H1 (cell line): ENCODE results near the gene FAM193B.

ENCODE experiments used
- EZH2 ChIP-seq: fragments of 200-600 bp; sonication (generic); IDR thresholded peaks from 2 replicates; pipeline ENCODE4 v1.7.1; 2012; ENCODE audit warnings: low read depth, mild to moderate bottlenecking, moderate library complexity, low read length, inconsistent platforms; ENCODE audit not compliant: severe bottlenecking
- GTF2F1 ChIP-seq: IDR thresholded peaks from 2 replicates; pipeline ENCODE4 v1.6.1; 2012; ENCODE audit warnings: low read depth, low read length, improper control_type of control experiment, borderline replicate concordance
- NANOG ChIP-seq: IDR thresholded peaks from 2 replicates; pipeline ENCODE4 v1.6.1; 2011; ENCODE audit warnings: low read length, low read depth, mild to moderate bottlenecking, inconsistent platforms; ENCODE audit not compliant: insufficient read depth, poor library complexity, severe bottlenecking
- SIRT6 ChIP-seq: IDR thresholded peaks from one replicate; pipeline ENCODE4 v1.7.1; 2012; ENCODE audit warnings: low read length, inconsistent platforms
- TF ChIP-seq, protein P1 (sequence below), 3 experiments: IDR thresholded peaks; 1 replicate in 2 of 3; 2 replicates in 1 of 3; pipeline versions ENCODE4 v1.5.1 to v1.6.1; 2011; ENCODE audit warnings: low read length in 3 of 3, mild to moderate bottlenecking in 3 of 3, inconsistent platforms in 2 of 3, low read depth in 1 of 3, moderate library complexity in 1 of 3; ENCODE audit not compliant: insufficient read depth in 1 of 3; ENCODE audit errors: control extremely low read depth in 1 of 3

DNA sequence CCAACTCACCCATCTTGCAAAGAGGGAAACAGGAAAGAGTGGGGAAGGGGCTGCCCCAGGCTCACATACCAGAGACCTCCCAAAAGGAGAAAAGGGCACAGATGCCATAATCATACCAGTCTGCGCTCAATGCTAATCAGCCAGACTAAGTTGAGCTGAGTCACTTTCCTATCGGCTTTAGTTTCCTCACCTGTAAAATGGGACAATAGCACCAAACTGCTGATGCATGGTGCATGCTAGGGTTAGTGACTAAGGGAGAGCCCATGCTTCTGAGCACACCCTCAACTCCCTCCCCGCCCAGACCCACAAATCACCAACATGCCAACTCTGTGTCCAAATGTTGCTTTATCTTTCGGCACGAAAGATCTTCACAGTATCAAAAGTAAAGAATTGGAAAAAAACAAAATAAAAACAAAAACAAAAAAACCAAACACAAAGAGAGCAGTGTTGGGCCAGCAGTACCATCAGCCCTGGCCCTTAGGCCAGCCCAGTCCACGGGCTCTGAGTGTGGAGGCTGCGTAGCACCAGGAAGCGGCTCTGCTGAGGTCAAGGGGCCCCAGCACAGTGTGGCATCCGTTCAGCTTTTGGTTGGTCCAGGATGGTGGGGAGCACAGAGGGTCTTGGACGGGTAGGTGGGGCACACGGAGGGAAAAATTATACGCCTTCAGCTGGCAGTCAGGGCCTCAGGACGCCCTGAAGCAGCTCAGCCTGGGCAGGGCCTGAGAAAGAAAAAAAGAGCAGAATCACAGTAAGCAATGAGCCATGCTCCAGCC lies 34.7 kb downstream of the FAM193B start:
- TF ChIP-seq NANOG (no peak), GTF2F1 (no peak), SIRT6 (no peak), EZH2 (no peak)
- TF ChIP-seq, protein P1, sequence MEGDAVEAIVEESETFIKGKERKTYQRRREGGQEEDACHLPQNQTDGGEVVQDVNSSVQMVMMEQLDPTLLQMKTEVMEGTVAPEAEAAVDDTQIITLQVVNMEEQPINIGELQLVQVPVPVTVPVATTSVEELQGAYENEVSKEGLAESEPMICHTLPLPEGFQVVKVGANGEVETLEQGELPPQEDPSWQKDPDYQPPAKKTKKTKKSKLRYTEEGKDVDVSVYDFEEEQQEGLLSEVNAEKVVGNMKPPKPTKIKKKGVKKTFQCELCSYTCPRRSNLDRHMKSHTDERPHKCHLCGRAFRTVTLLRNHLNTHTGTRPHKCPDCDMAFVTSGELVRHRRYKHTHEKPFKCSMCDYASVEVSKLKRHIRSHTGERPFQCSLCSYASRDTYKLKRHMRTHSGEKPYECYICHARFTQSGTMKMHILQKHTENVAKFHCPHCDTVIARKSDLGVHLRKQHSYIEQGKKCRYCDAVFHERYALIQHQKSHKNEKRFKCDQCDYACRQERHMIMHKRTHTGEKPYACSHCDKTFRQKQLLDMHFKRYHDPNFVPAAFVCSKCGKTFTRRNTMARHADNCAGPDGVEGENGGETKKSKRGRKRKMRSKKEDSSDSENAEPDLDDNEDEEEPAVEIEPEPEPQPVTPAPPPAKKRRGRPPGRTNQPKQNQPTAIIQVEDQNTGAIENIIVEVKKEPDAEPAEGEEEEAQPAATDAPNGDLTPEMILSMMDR (IDR thresholded peaks at IDR 0.05; ENCODE audit: control extremely low read depth in 1 of 3, insufficient read depth in 1 of 3, low read depth in 1 of 3, low read length in 3 of 3): no peak
